Osteoblast (primary cell): ENCODE measurements around the gene OSBPL7. TPM values are rescaled to one million over a fixed set of nuclear protein-coding genes. Genes with fewer than 3 reads are reported as not detected.
A peak's percentile ranks its signal among the peaks of the same experiment; 100 is the strongest.

Experiments used
- DNase-seq: peaks from one replicate; pipeline ENCODE4 v3.0.0; 2011; ENCODE audit warnings: low spot score, mixed read lengths; ENCODE audit not compliant: insufficient read length; ENCODE audit errors: missing footprints
- H2AFZ ChIP-seq: 2 replicates; pipeline ENCODE4 v1.6.0; 2011; ENCODE audit warnings: mild to moderate bottlenecking, low read length
- H3K27ac ChIP-seq: 2 replicates; pipeline ENCODE4 v1.5.1; 2011; ENCODE audit warnings: mild to moderate bottlenecking, low read depth, low read length, moderate library complexity
- H3K27me3 ChIP-seq: 2 replicates; pipeline ENCODE4 v1.6.0; 2012; ENCODE audit warnings: mild to moderate bottlenecking, control low read depth, inconsistent platforms, low read length, moderate library complexity; ENCODE audit not compliant: insufficient read depth
- H3K36me3 ChIP-seq: 2 replicates; pipeline ENCODE4 v1.5.1; 2011; ENCODE audit warnings: mild to moderate bottlenecking, low read length, control low read depth, moderate library complexity; ENCODE audit not compliant: insufficient read depth
- H3K4me1 ChIP-seq: 2 replicates; pipeline ENCODE4 v1.5.1; 2011; ENCODE audit warnings: mild to moderate bottlenecking, low read length, control low read depth, moderate library complexity; ENCODE audit not compliant: insufficient read depth
- H3K4me2 ChIP-seq: 2 replicates; pipeline ENCODE4 v1.6.0; 2011; ENCODE audit warnings: mild to moderate bottlenecking, low read length; ENCODE audit not compliant: insufficient read depth
- H3K4me3 ChIP-seq: fragments of 200-600 bp; sonication (generic); 3 replicates; pipeline ENCODE4 v1.5.1; 2012; ENCODE audit warnings: mild to moderate bottlenecking, low read length, inconsistent platforms; ENCODE audit not compliant: insufficient read depth
- H3K79me2 ChIP-seq: 2 replicates; pipeline ENCODE4 v1.6.0; 2012; ENCODE audit warnings: mild to moderate bottlenecking, low read length, control low read depth, inconsistent platforms; ENCODE audit not compliant: insufficient read depth
- H3K9me3 ChIP-seq: 2 replicates; pipeline ENCODE4 v1.5.1; 2011; ENCODE audit warnings: low read depth, low read length, control low read depth
- H4K20me1 ChIP-seq: 2 replicates; pipeline ENCODE4 v1.6.0; 2012; ENCODE audit warnings: mild to moderate bottlenecking, low read length, control low read depth; ENCODE audit not compliant: insufficient read depth
- CTCF ChIP-seq: IDR thresholded peaks from 2 replicates; pipeline ENCODE4 v1.5.1; 2011; ENCODE audit warnings: mild to moderate bottlenecking, low read depth, low read length, moderate library complexity; ENCODE audit errors: extremely low read depth
- total RNA-seq: library from RNA; depleted of rRNA; stranded (reverse); fragments of >200 nt; gene quantifications from 2 replicates; pipeline ENCODE4 v1.2.3, GENCODE V29; 2012

The OSBPL7 gene
- total RNA-seq, 1 donor, result 8.0 TPM

- Histone ChIP-seq H3K27me3 (peaks cover 29% of the 10 kb centered on the region), H3K9me3 (no peaks in the 10 kb centered on the region), H3K36me3 (peaks cover 4% of the 10 kb centered on the region), H4K20me1 (peaks cover 3% of the 10 kb centered on the region), H3K4me1 (peaks cover 42% of the 10 kb centered on the region), H3K79me2 (peaks cover 26% of the 10 kb centered on the region), H3K4me2 (no peak overlapping the region), H2AFZ (no peak overlapping the region), H3K27ac (no peak overlapping the region), H3K4me3 (no peak overlapping the region)
- DNase-seq, result no peak
- no peak for TF ChIP-seq CTCF
Observed at GRCh38 chr17:47843391-47843730, 21.8 kb upstream of the OSBPL7 start.

GRCh38 chr17:47841488-47842291 is 20.1 kb upstream of the OSBPL7 start:
- H3K4me2 ChIP-seq, result peak overlapping the region; percentile 79
- H3K9me3 ChIP-seq, result no peaks in the 10 kb centered on the region
- peak overlapping the region; percentile 83 for H2AFZ ChIP-seq
- no peak overlapping the region for H3K27ac ChIP-seq
- peaks cover 3% of the 10 kb centered on the region for H4K20me1 ChIP-seq
- peaks cover 26% of the 10 kb centered on the region for H3K79me2 ChIP-seq
- TF ChIP-seq CTCF, result peak; percentile 5
- H3K4me1 ChIP-seq, result peaks cover 55% of the 10 kb centered on the region
- peaks cover 13% of the 10 kb centered on the region for H3K27me3 ChIP-seq
- H3K36me3 ChIP-seq, result peaks cover 4% of the 10 kb centered on the region
- H3K4me3 ChIP-seq, result peak overlapping the region; percentile 79
- DNase-seq, result peak; percentile 11

DNA sequence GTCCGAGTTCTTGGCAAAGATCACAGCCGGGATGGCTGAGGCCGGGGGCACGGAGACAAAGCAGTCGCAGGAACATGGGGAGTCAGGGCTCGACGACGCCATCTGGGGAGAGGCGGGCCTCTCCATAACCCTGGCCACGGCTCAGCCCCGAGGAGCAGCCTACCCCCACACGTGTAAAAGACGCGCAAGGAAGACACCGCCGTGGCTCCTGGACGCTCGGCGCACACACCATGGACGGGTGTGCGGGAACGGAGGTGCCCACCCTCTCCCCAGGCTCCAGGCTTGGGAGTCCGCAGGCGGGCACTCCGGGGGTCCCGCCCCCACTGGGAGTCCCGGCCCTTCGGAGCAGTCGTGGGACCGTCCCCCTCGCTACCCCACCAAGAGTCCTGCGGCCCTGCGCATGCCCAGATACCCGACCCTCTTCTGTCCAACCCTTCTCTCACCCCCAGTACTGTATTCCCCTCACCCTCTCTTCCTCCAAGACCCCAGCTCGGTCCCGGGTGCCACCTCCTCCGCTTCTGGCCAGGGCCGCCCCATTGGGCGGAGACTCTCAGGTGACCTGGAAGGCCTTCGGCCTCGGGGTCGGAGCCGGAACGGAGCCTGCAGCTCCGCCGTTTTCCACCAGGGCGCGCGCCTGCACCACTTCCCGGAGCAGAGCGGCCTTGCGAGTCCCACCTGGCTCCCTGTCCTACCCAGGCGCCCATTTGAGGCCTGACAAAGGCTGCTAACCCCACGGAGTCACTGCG is 19.3 kb upstream of the OSBPL7 start, which contains the start of gene SCRN2:
Gene SCRN2, minus strand, starts transcription at position 532 of the 746 bp plus-strand sequence. Its CDS starts 430 bp downstream, at position 102.
- H3K4me1 ChIP-seq, result peaks cover 55% of the 10 kb centered on the region
- TF ChIP-seq CTCF, result peak; percentile 91
- H3K4me2 ChIP-seq, result peak within 1 kb of the TSS; percentile 79
- no peaks in the 10 kb centered on the region for H3K9me3 ChIP-seq
- H3K79me2 ChIP-seq, result peaks cover 26% of the 10 kb centered on the region
- H3K36me3 ChIP-seq, result peaks cover 11% of the 10 kb centered on the region
- peak within 1 kb of the TSS; percentile 83 for H2AFZ ChIP-seq
- H3K27me3 ChIP-seq, result peaks cover 5% of the 10 kb centered on the region
- peaks cover 3% of the 10 kb centered on the region for H4K20me1 ChIP-seq
- DNase-seq, result peak; percentile 96
- peak within 1 kb of the TSS; percentile 24 for H3K27ac ChIP-seq
- peak within 1 kb of the TSS; percentile 79 for H3K4me3 ChIP-seq
